DMS153 (cell line): ENCODE data around the gene LCN6.

Experiments used
- DNase-seq: peaks from one replicate; lab custom pipeline; 2025; lab: John Stamatoyannopoulos, UW

The LCN6 gene

GRCh38 chr9:136743639-136744211 is 4.6 kb downstream of the LCN6 start:
- DNase-seq, result no peak

- DNase-seq, result no peak
Measured at GRCh38 chr9:136742591-136743391, 5.5 kb downstream of the LCN6 start, which contains the start of gene LCN10. Gene LCN10, minus strand, starts transcription at chr9:136742940. Its CDS starts 37 bp downstream, at chr9:136742903.

GRCh38 chr9:136741883-136742571 is 6.3 kb downstream of the LCN6 start:
- DNase-seq, result no peak

- DNase-seq, result no peak
Measured at GRCh38 chr9:136740971-136741882, 7.1 kb downstream of the LCN6 start.

GRCh38 chr9:136740491-136740890 is 7.8 kb downstream of the LCN6 start:
- DNase-seq, result no peak

GRCh38 chr9:136740069-136740468 is 8.3 kb downstream of the LCN6 start:
- no peak for DNase-seq

GRCh38 chr9:136739509-136739908 is 8.8 kb downstream of the LCN6 start:
- no peak for DNase-seq

GRCh38 chr9:136738960-136739359 is 9.4 kb downstream of the LCN6 start:
- no peak for DNase-seq

GRCh38 chr9:136735812-136736480 is 12.4 kb downstream of the LCN6 start:
- DNase-seq, result no peak

GRCh38 chr9:136734837-136735496 is 13.4 kb downstream of the LCN6 start:
- DNase-seq, result no peak

- DNase-seq, result no peak
Measured at GRCh38 chr9:136733611-136734010, 14.7 kb downstream of the LCN6 start.

GRCh38 chr9:136732444-136733178 is 15.7 kb downstream of the LCN6 start:
- no peak for DNase-seq

GRCh38 chr9:136729926-136730325 is 18.4 kb downstream of the LCN6 start:
- DNase-seq, result no peak

- no peak for DNase-seq
Measured at GRCh38 chr9:136729144-136729543, 19.2 kb downstream of the LCN6 start.

GRCh38 chr9:136728548-136729123 is 19.7 kb downstream of the LCN6 start:
- DNase-seq, result no peak

- DNase-seq, result peak; percentile 19
Measured at GRCh38 chr9:136728080-136728547, 20.2 kb downstream of the LCN6 start.

- DNase-seq, result no peak
Measured at GRCh38 chr9:136726631-136727191, 21.6 kb downstream of the LCN6 start.

GRCh38 chr9:136726118-136726517 is 22.2 kb downstream of the LCN6 start:
- DNase-seq, result no peak

GRCh38 chr9:136725612-136726011 is 22.7 kb downstream of the LCN6 start:
- DNase-seq, result no peak
